ENCODE measurements around the gene TTC38.

DNA sequence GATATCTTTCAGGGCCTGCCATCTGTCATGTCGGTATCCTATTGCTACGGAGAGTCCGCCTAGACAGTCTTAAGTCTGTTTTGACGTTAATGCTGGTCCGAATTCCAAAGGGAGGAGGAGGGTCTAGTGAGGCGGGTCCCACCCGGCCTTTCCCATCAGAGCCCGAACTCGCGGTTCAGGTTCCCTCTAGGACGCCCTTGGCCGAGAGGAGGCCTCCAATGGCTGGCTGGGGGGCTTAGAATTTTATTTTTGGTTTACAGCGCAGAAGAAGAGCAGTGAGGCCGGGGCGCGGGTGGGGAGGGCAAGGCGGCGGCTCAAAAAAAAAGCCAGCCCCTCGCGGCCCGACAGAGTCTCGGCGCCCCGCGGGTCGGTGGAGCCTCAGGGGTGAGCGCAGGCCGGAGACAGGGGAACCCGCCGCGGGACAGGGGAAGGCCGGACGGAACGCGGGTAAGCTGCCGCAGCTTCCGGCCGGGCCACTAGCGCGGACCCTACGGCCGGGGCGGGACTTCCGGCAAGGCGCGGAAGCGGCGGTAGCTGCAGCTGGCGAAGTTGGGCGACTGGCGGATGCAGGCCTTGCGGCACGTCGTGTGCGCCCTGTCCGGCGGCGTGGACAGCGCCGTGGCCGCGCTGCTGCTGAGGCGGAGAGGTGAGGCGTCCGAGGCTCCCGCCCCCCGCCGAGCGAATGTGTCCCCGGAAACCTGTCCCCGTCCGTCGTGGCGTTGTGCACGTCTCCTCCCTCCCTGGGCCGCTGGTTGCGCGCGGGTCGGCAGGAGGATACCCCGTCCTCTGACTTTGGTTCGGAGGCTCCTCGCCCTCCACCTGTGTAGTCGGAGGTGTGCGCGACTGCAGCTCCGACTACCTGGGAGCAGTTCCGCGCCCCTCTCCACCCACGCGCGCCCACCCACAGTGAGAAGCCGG lies 67.7 kb downstream of the TTC38 start, which contains the start of gene TRMU:
- TF ChIP-seq, protein P1, sequence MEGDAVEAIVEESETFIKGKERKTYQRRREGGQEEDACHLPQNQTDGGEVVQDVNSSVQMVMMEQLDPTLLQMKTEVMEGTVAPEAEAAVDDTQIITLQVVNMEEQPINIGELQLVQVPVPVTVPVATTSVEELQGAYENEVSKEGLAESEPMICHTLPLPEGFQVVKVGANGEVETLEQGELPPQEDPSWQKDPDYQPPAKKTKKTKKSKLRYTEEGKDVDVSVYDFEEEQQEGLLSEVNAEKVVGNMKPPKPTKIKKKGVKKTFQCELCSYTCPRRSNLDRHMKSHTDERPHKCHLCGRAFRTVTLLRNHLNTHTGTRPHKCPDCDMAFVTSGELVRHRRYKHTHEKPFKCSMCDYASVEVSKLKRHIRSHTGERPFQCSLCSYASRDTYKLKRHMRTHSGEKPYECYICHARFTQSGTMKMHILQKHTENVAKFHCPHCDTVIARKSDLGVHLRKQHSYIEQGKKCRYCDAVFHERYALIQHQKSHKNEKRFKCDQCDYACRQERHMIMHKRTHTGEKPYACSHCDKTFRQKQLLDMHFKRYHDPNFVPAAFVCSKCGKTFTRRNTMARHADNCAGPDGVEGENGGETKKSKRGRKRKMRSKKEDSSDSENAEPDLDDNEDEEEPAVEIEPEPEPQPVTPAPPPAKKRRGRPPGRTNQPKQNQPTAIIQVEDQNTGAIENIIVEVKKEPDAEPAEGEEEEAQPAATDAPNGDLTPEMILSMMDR (IDR thresholded peaks at IDR 0.05) = peak in 1 of 6 experiments; percentile 8
- TF ChIP-seq POLR2A (IDR thresholded peaks at IDR 0.05) = peak in 1 of 2 donors; percentile 78
